Endothelial cell of umbilical vein (primary cell): Measurements from ENCODE around the gene MFAP4. TPM values are rescaled to one million over a fixed set of nuclear protein-coding genes. Genes with fewer than 3 reads are reported as not detected.

Experiments
- BruUV-seq: library from RNA; stranded (reverse); fragments of 400-500 nt; replicated peaks from 2 replicates; lab custom pipeline; 2021; lab: Mats Ljungman, UMichigan
- CTCF ChIA-PET: fragments of 300-600, 350-600 bp; sonication (Branson Sonifier 250); formaldehyde crosslinking; loops from one replicate; lab custom pipeline; 2021; ENCODE audit warnings: antibody characterized with exemption, inconsistent platforms; lab: Charles Lee
- POLR2A ChIA-PET: fragments of 300-600, 350-600 bp; sonication (Branson Sonifier 250); formaldehyde crosslinking; loops from one replicate; lab custom pipeline; 2021; ENCODE audit warnings: antibody characterized with exemption, inconsistent platforms; lab: Charles Lee
- DNase-seq: peaks from one replicate; pipeline ENCODE4 v3.0.0-alpha.2; 2011; ENCODE audit warnings: low read depth, low spot score
- FAIRE-seq: peaks from 2 replicates; lab custom pipeline; 2011; peaks lifted over from hg19 to GRCh38; lab: Jason Lieb, UNC
- H2AFZ ChIP-seq: 2 replicates; pipeline ENCODE4 v1.6.0; 2012; ENCODE audit warnings: low read depth, low read length, control low read depth, inconsistent platforms
- H3K27ac ChIP-seq: 2 replicates; pipeline ENCODE4 v1.5.1; 2011; ENCODE audit warnings: low read depth, mild to moderate bottlenecking, control low read depth, low read length, moderate library complexity; ENCODE audit not compliant: insufficient read depth
- H3K27me3 ChIP-seq, 2 experiments: 2 replicates each; pipeline versions ENCODE4 v1.6.0 to v1.6.1; 2011; ENCODE audit warnings: low read length in 2 of 2, mixed read lengths in 1 of 2; ENCODE audit not compliant: control insufficient read depth in 2 of 2, insufficient read depth in 2 of 2
- H3K36me3 ChIP-seq, 2 experiments: 2 replicates in 1 of 2; 3 replicates in 1 of 2; pipeline ENCODE4 v1.5.1; 2011; ENCODE audit warnings: low read length in 2 of 2, mild to moderate bottlenecking in 1 of 2, moderate library complexity in 1 of 2; ENCODE audit not compliant: control insufficient read depth in 2 of 2, insufficient read depth in 2 of 2; ENCODE audit errors: extremely low read depth in 1 of 2
- H3K4me1 ChIP-seq: 3 replicates; pipeline ENCODE4 v1.5.1; 2011; ENCODE audit warnings: mild to moderate bottlenecking, low read length; ENCODE audit not compliant: control insufficient read depth, insufficient read depth; ENCODE audit errors: extremely low read depth
- H3K4me2 ChIP-seq: 2 replicates; pipeline ENCODE4 v1.6.1; 2011; ENCODE audit warnings: low read length, control low read depth, mixed read lengths; ENCODE audit not compliant: insufficient read depth
- H3K4me3 ChIP-seq, 3 experiments: fragments of 200-600 bp in 1 of 3; sonication (generic), shearing (Covaris generic) in 1 of 3; replicated peaks in 1 of 3; 2 replicates each; pipeline ENCODE4 v1.5.1; 2011 to 2016; ENCODE audit warnings: control low read depth in 3 of 3, low read length in 3 of 3, mild to moderate bottlenecking in 2 of 3, inconsistent platforms in 1 of 3, low read depth in 1 of 3, moderate library complexity in 1 of 3; ENCODE audit not compliant: insufficient read depth in 1 of 3
- H3K79me2 ChIP-seq: 2 replicates; pipeline ENCODE4 v1.6.0; 2012; ENCODE audit warnings: low read length, inconsistent platforms; ENCODE audit not compliant: control insufficient read depth, insufficient read depth
- H3K9ac ChIP-seq: replicated peaks from 2 replicates; pipeline ENCODE3; 2011; ENCODE audit warnings: low read length, control low read depth; ENCODE audit not compliant: insufficient read depth; ENCODE audit errors: extremely low read depth
- H3K9me1 ChIP-seq: replicated peaks from 3 replicates; pipeline ENCODE4 v1.6.0; 2011; ENCODE audit warnings: mild to moderate bottlenecking, low read length; ENCODE audit not compliant: control insufficient read depth, insufficient read depth; ENCODE audit errors: extremely low read depth
- H3K9me3 ChIP-seq: replicated peaks from 2 replicates; pipeline ENCODE4 v1.5.1; 2012; ENCODE audit warnings: low read length, inconsistent platforms; ENCODE audit not compliant: control insufficient read depth, insufficient read depth
- H4K20me1 ChIP-seq: replicated peaks from 2 replicates; pipeline ENCODE3; 2011; ENCODE audit warnings: mild to moderate bottlenecking, low read length; ENCODE audit not compliant: control insufficient read depth, insufficient read depth; ENCODE audit errors: extremely low read depth
- CTCF ChIP-seq, 2 donors: IDR thresholded peaks; 1 replicate in 1 of 2; 2 replicates in 1 of 2; pipeline ENCODE4 v1.5.1; 2011; ENCODE audit warnings: low read length in 2 of 2, mild to moderate bottlenecking in 2 of 2, moderate library complexity in 2 of 2, control low read depth in 1 of 2, inconsistent platforms in 1 of 2, low read depth in 1 of 2; ENCODE audit not compliant: insufficient read depth in 1 of 2; ENCODE audit errors: extremely low read depth in 1 of 2
- EZH2 ChIP-seq: IDR thresholded peaks from 2 replicates; pipeline ENCODE4 v1.6.1; 2012; ENCODE audit warnings: borderline replicate concordance, low read depth, mild to moderate bottlenecking, moderate library complexity, low read length, inconsistent platforms; ENCODE audit not compliant: severe bottlenecking
- FOS ChIP-seq: IDR thresholded peaks from 2 replicates; pipeline ENCODE4 v1.6.1; 2011; ENCODE audit warnings: mild to moderate bottlenecking, low read length, moderate library complexity, borderline replicate concordance; ENCODE audit not compliant: insufficient read depth
- GATA2 ChIP-seq: IDR thresholded peaks from 2 replicates; pipeline ENCODE4 v1.7.0; 2011; ENCODE audit warnings: low read depth, mild to moderate bottlenecking, moderate library complexity, mixed read lengths, low read length; ENCODE audit not compliant: insufficient read length, insufficient read depth
- JUN ChIP-seq: IDR thresholded peaks from 2 replicates; pipeline ENCODE4 v1.6.1; 2011; ENCODE audit warnings: borderline replicate concordance, low read depth; ENCODE audit not compliant: insufficient read length, insufficient read depth
- MAX ChIP-seq: IDR thresholded peaks from 2 replicates; pipeline ENCODE4 v1.6.1; 2011; ENCODE audit not compliant: insufficient read depth, insufficient read length
- MYC ChIP-seq: IDR thresholded peaks from one replicate; pipeline ENCODE4 v1.6.1; 2011; ENCODE audit warnings: mild to moderate bottlenecking, low read depth, low read length
- POLR2A ChIP-seq: IDR thresholded peaks from 2 replicates; pipeline ENCODE4 v1.6.1; 2012; ENCODE audit warnings: low read depth, mild to moderate bottlenecking, control low read depth, low read length
- POLR2AphosphoS5 ChIP-seq: IDR thresholded peaks from 2 replicates; pipeline ENCODE4 v1.6.1; 2012; ENCODE audit warnings: low read depth, mild to moderate bottlenecking, control low read depth, low read length, moderate library complexity; ENCODE audit not compliant: insufficient read depth
- dilution Hi-C: fragments of 300-500 bp; cut with MboI; formaldehyde crosslinking; loops from one replicate; pipeline ENCODE4 v1.15.0; 2019; ENCODE audit warnings: low sequenced_read_pairs; ENCODE audit not compliant: extremely low pct_ligation_motif_present
- intact Hi-C: fragments of 100-400 bp; cut with micrococcal nuclease; formaldehyde crosslinking; loops from one replicate; pipeline ENCODE4 v1.10.0; 2022
- polyA plus RNA-seq, 4 experiments: library from polyadenylated mRNA; depleted of rRNA in 3 of 4; stranded (reverse) in 3 of 4; unstranded in 1 of 4; fragments of >200 nt; gene quantifications; 2 replicates each; pipeline versions ENCODE4 v1.2.1 to v1.2.3, GENCODE V29; 2011 to 2012; ENCODE audit warnings: missing spikeins in 1 of 4
- total RNA-seq: library from RNA; stranded (reverse); gene quantifications from 2 replicates; pipeline ENCODE4 v1.2.3, GENCODE V29; 2021

Gene MFAP4
- total and polyA plus RNA-seq, 2 donors (not counting 3 experiments of a cell fraction or from before 2014, with no cell fraction given): not detected

GRCh38 chr17:19344311-19345066 lies 42.5 kb downstream of the MFAP4 start:
- Histone ChIP-seq H4K20me1 (no peaks in the 10 kb centered on the region), H3K36me3 (no peaks in the 10 kb centered on the region), H3K27me3 (no peaks in the 10 kb centered on the region), H3K4me2 (no peak overlapping the region), H2AFZ (no peak overlapping the region), H3K79me2 (no peaks in the 10 kb centered on the region), H3K27ac (no peak overlapping the region), H3K9ac (no peak overlapping the region), H3K9me3 (no peaks in the 10 kb centered on the region), H3K4me1 (peaks cover 8% of the 10 kb centered on the region), H3K9me1 (no peaks in the 10 kb centered on the region), H3K4me3 (no peak overlapping the region)
- CTCF ChIA-PET: no interaction called here
- BruUV-seq: no TSS peak
- DNase-seq (no peak), FAIRE-seq (no peak)
- TF ChIP-seq CTCF (IDR thresholded peaks at IDR 0.05; ENCODE audit: extremely low read depth in 1 of 2, insufficient read depth in 1 of 2, low read depth in 1 of 2, low read length in 2 of 2) (no peak), JUN (no peak), GATA2 (no peak), POLR2AphosphoS5 (no peak), FOS (no peak), MAX (no peak), EZH2 (no peak), POLR2A (no peak), MYC (no peak)
- intact Hi-C loops: loop anchor here (5.0 kb wide), 1 partner anchor 32 kb away; no protein-coding TSS in a partner anchor
- dilution Hi-C loops: no loop called here
- POLR2A ChIA-PET: no interaction called here
